ENCODE results near the gene PZP.

Gene PZP

DNA sequence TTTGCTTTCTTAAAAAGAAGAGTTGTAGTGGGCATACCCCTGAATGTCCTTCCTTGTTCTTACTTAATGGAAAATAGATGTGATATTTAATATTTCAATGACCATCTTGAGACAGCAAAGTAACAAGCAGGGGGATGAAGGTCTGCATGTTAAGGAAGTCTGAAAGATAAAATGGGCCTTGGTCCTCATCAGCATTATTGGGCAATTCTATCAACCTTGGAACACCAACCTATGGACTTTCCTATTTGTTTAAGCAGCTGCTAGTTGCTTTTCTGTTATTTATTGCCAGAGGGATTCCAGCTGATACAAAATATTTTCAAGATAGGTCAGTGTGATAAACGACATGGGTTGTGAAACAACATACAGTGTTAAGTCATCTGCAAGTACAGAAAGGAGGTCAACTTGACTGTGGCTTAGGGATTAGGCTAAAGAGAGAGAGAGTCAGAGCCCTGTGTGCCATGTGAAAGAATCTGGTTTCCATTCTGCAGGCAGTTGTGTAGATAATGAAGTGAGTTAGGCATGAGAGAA lies 76.1 kb downstream of the PZP start:
- TF ChIP-seq CTCF (IDR thresholded peaks at IDR 0.05; ENCODE audit: extremely low read depth, insufficient read depth, missing control alignments), result no peak
- in situ Hi-C loops (cut with MboI; ENCODE audit: low pct_unique_long_range_greater_than_20kb, low sequenced_read_pairs, unreplicated experiment), result no loop called here
- no peak for DNase-seq (ENCODE audit: low spot score)

DNA sequence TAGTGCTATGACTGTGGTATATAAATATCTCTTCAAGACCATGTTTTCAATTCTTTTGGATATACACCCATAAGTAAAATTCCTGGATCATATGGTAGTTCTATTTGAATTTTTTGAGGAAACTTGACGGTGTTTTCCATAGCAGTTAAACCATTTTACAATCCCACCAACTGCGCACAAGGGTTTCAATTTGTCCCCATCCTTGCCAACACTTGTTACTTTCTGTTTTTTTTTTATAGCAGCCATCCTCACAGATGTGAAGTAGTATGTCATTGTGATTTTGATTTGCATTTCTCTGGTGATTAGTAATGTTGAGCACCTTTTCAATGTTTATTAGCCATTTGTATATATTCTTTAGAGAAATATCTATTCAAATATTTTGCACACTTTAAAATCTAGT lies 78.0 kb downstream of the PZP start:
- no peak for TF ChIP-seq CTCF (IDR thresholded peaks at IDR 0.05; ENCODE audit: extremely low read depth, insufficient read depth, missing control alignments)
- DNase-seq (ENCODE audit: low spot score), result no peak
- in situ Hi-C loops (cut with MboI; ENCODE audit: low pct_unique_long_range_greater_than_20kb, low sequenced_read_pairs, unreplicated experiment), result no loop called here

GRCh38 chr12:9127936-9128663 lies 80.1 kb downstream of the PZP start:
- no peak for DNase-seq (ENCODE audit: low spot score)
- no peak for TF ChIP-seq CTCF (IDR thresholded peaks at IDR 0.05; ENCODE audit: extremely low read depth, insufficient read depth, missing control alignments)
- in situ Hi-C loops (cut with MboI; ENCODE audit: low pct_unique_long_range_greater_than_20kb, low sequenced_read_pairs, unreplicated experiment), result no loop called here

GRCh38 chr12:9127484-9127883 lies 80.7 kb downstream of the PZP start:
- no peak for DNase-seq (ENCODE audit: low spot score)
- in situ Hi-C loops (cut with MboI; ENCODE audit: low pct_unique_long_range_greater_than_20kb, low sequenced_read_pairs, unreplicated experiment), result no loop called here
- no peak for TF ChIP-seq CTCF (IDR thresholded peaks at IDR 0.05; ENCODE audit: extremely low read depth, insufficient read depth, missing control alignments)

- no peak for TF ChIP-seq CTCF (IDR thresholded peaks at IDR 0.05; ENCODE audit: extremely low read depth, insufficient read depth, missing control alignments)
- in situ Hi-C loops (cut with MboI; ENCODE audit: low pct_unique_long_range_greater_than_20kb, low sequenced_read_pairs, unreplicated experiment), result no loop called here
- no peak for DNase-seq (ENCODE audit: low spot score)
Observed at GRCh38 chr12:9124383-9125031, 83.7 kb downstream of the PZP start.

GRCh38 chr12:9123781-9124382 lies 84.3 kb downstream of the PZP start:
- no peak for DNase-seq (ENCODE audit: low spot score)
- in situ Hi-C loops (cut with MboI; ENCODE audit: low pct_unique_long_range_greater_than_20kb, low sequenced_read_pairs, unreplicated experiment), result no loop called here
- TF ChIP-seq CTCF (IDR thresholded peaks at IDR 0.05; ENCODE audit: extremely low read depth, insufficient read depth, missing control alignments), result no peak

All from GM13977 (cell line).